Mesenteric fat pad (tissue), 1 donor: ENCODE results near the gene NOTCH1. TPM values are rescaled to one million over a fixed set of nuclear protein-coding genes. Genes with fewer than 3 reads are reported as not detected.

ENCODE experiments used
- microRNA-seq: library from miRNA; unstranded; fragments of <30 nt; microRNA quantifications from one replicate; pipeline ENCODE4 v1.2.0, GENCODE V29; 2020; ENCODE audit warnings: borderline number of aligned reads
- total RNA-seq: library from RNA; stranded (reverse); fragmentation: NEBNext Ultra II Directional; extraction: Animal tissue kit (Norgen Biotek cat#: 25700); gene quantifications from one replicate; pipeline ENCODE4 v1.2.1, GENCODE V29; 2021
- donor health status: DM: yes; HTN: yes; CAD: no.

Gene NOTCH1
- total RNA-seq, 1 donor from 2014 or later = 89.5 TPM

Small RNA genes within 50 kb of the gene (microRNA-seq; reads per million reads assigned to microRNA genes)
- gene MIR4673 = not detected
- gene MIR4674 = not detected

Other genes starting within 250 kb of the NOTCH1 start
- not detected for gene CCDC187, start 242.0 kb downstream of the NOTCH1 start, total RNA-seq
- 11.0 TPM for gene GPSM1, start 218.5 kb downstream of the NOTCH1 start, total RNA-seq
- 22.6 TPM for gene DNLZ, start 182.3 kb downstream of the NOTCH1 start, total RNA-seq
- gene CARD9, start 172.4 kb downstream of the NOTCH1 start, total RNA-seq = 4.3 TPM
- 6.3 TPM for gene SNAPC4, start 145.9 kb downstream of the NOTCH1 start, total RNA-seq
- 43.6 TPM for gene ENTR1, start 135.4 kb downstream of the NOTCH1 start, total RNA-seq
- gene PMPCA, start 135.4 kb downstream of the NOTCH1 start, total RNA-seq = 47.3 TPM
- gene INPP5E, start 106.2 kb downstream of the NOTCH1 start, total RNA-seq = 11.4 TPM
- 71.8 TPM for gene SEC16A, start 63.0 kb downstream of the NOTCH1 start, total RNA-seq
- gene EGFL7, start 116.9 kb upstream of the NOTCH1 start, total RNA-seq = 155 TPM
- gene AGPAT2, start 141.4 kb upstream of the NOTCH1 start, total RNA-seq = 547 TPM
- gene DIPK1B, start 166.5 kb upstream of the NOTCH1 start, total RNA-seq = 3.9 TPM
- 9.2 TPM for gene LCN10, start 196.9 kb upstream of the NOTCH1 start, total RNA-seq
- 16.2 TPM for gene LCN6, start 202.5 kb upstream of the NOTCH1 start, total RNA-seq
- gene LCN8, start 212.2 kb upstream of the NOTCH1 start, total RNA-seq = not detected
- 0.32 TPM for gene LCN15, start 218.5 kb upstream of the NOTCH1 start, total RNA-seq
- 33.0 TPM for gene TMEM141, start 245.3 kb upstream of the NOTCH1 start, total RNA-seq